HG03520 (cell line): ENCODE measurements around the gene CNIH3.
A peak's percentile ranks its signal among the peaks of the same experiment; 100 is the strongest.

Experiments
- ATAC-seq: cut with Tn5 transposase; IDR thresholded peaks from one replicate; pipeline ENCODE4 v1.9.1; 2021; ENCODE audit warnings: mild to moderate bottlenecking, moderate library complexity; ENCODE audit not compliant: unreplicated experiment

Gene CNIH3

GRCh38 chr1:224767676-224768075 lies 151.6 kb downstream of the CNIH3 start:
- ATAC-seq = no peak

- ATAC-seq = no peak
Measured at GRCh38 chr1:224768971-224769370, 152.9 kb downstream of the CNIH3 start.

- ATAC-seq = no peak
Measured at GRCh38 chr1:224769452-224770335, 153.6 kb downstream of the CNIH3 start.

GRCh38 chr1:224770336-224770693 lies 154.2 kb downstream of the CNIH3 start:
- no peak for ATAC-seq

- ATAC-seq = no peak
Measured at GRCh38 chr1:224773646-224774045, 157.5 kb downstream of the CNIH3 start.

GRCh38 chr1:224774378-224774777 lies 158.3 kb downstream of the CNIH3 start:
- ATAC-seq = peak; percentile 76

- ATAC-seq = no peak
Measured at GRCh38 chr1:224777180-224777579, 161.1 kb downstream of the CNIH3 start.

GRCh38 chr1:224779536-224779935 lies 163.4 kb downstream of the CNIH3 start:
- no peak for ATAC-seq

- ATAC-seq = no peak
Measured at GRCh38 chr1:224780736-224781135, 164.6 kb downstream of the CNIH3 start.

- ATAC-seq = peak; percentile 56
Measured at GRCh38 chr1:224781800-224782199, 165.7 kb downstream of the CNIH3 start.

- no peak for ATAC-seq
Measured at GRCh38 chr1:224782281-224783000, 166.3 kb downstream of the CNIH3 start.

GRCh38 chr1:224783006-224783651 lies 167.0 kb downstream of the CNIH3 start:
- ATAC-seq = peak; percentile 45

GRCh38 chr1:224784265-224785039 lies 168.3 kb downstream of the CNIH3 start:
- no peak for ATAC-seq

- ATAC-seq = no peak
Measured at GRCh38 chr1:224785040-224785328, 168.9 kb downstream of the CNIH3 start.

- ATAC-seq = no peak
Measured at GRCh38 chr1:224785622-224786021, 169.5 kb downstream of the CNIH3 start.

- no peak for ATAC-seq
Measured at GRCh38 chr1:224786533-224787250, 170.6 kb downstream of the CNIH3 start.

GRCh38 chr1:224789311-224789710 lies 173.2 kb downstream of the CNIH3 start:
- no peak for ATAC-seq
